HG03159 (cell line): ENCODE measurements around the gene TOP3B.

Experiments used
- ATAC-seq: cut with Tn5 transposase; IDR thresholded peaks from one replicate; pipeline ENCODE4 v1.9.1; 2021; ENCODE audit warnings: mild to moderate bottlenecking, moderate library complexity; ENCODE audit not compliant: unreplicated experiment

TOP3B gene

GRCh38 chr22:21964234-21964633 is 18.4 kb downstream of the TOP3B start:
- ATAC-seq, result no peak

GRCh38 chr22:21963790-21964211 is 18.8 kb downstream of the TOP3B start:
- ATAC-seq, result no peak

GRCh38 chr22:21963286-21963685 is 19.3 kb downstream of the TOP3B start:
- no peak for ATAC-seq

- ATAC-seq, result no peak
These were observed 20.0 kb downstream of the TOP3B start for GRCh38 chr22:21962655-21962949.

- ATAC-seq, result no peak
These were observed 20.5 kb downstream of the TOP3B start for GRCh38 chr22:21961886-21962654.

- ATAC-seq, result no peak
These were observed 21.3 kb downstream of the TOP3B start for GRCh38 chr22:21961127-21961867.

- ATAC-seq, result no peak
These were observed 22.1 kb downstream of the TOP3B start for GRCh38 chr22:21960200-21961126.

GRCh38 chr22:21959274-21960074 is 23.1 kb downstream of the TOP3B start:
- no peak for ATAC-seq

GRCh38 chr22:21958360-21959273 is 24.0 kb downstream of the TOP3B start:
- no peak for ATAC-seq

GRCh38 chr22:21952586-21953571 is 29.7 kb downstream of the TOP3B start, which contains the start of gene PPM1F:
Gene PPM1F (minus strand): TSS chr22:21952848. CDS start chr22:21946048, 6,800 bp downstream.
- no peak for ATAC-seq

- no peak for ATAC-seq
These were observed 30.6 kb downstream of the TOP3B start for GRCh38 chr22:21951931-21952465.

- ATAC-seq, result no peak
These were observed 31.5 kb downstream of the TOP3B start for GRCh38 chr22:21951062-21951461.

- ATAC-seq, result no peak
These were observed 32.6 kb downstream of the TOP3B start for GRCh38 chr22:21949948-21950347.

GRCh38 chr22:21949569-21949918 is 33.0 kb downstream of the TOP3B start:
- no peak for ATAC-seq

GRCh38 chr22:21948824-21949568 is 33.6 kb downstream of the TOP3B start:
- ATAC-seq, result no peak

- ATAC-seq, result no peak
These were observed 34.2 kb downstream of the TOP3B start for GRCh38 chr22:21948390-21948789.
